Aorta (tissue), 5 donors: ENCODE measurements around the gene MRRF. TPM values are rescaled to one million over a fixed set of nuclear protein-coding genes. Genes with fewer than 3 reads are reported as not detected.

Experiments used
- ATAC-seq: fragments of 200-7000 bp; cut with Tn5 transposase; one replicate; pipeline ENCODE4 v1.9.1; 2022; ENCODE audit warnings: moderate library complexity; ENCODE audit not compliant: low FRiP score
- DNase-seq, 2 donors: peaks; one replicate each; pipeline ENCODE4 v3.0.0-alpha.2; 2020
- H3K27ac ChIP-seq, 2 donors: one replicate each; pipeline ENCODE4 v1.5.1; 2013; ENCODE audit warnings: low read length in 2 of 2, mild to moderate bottlenecking in 2 of 2, moderate library complexity in 2 of 2, control low read depth in 1 of 2, inconsistent platforms in 1 of 2, low read depth in 1 of 2
- H3K27me3 ChIP-seq, 2 donors: one replicate each; pipeline ENCODE4 v1.6.1; 2013; ENCODE audit warnings: control low read depth in 1 of 2, low read length in 1 of 2, mild to moderate bottlenecking in 1 of 2, moderate library complexity in 1 of 2; ENCODE audit not compliant: insufficient read depth in 2 of 2, control insufficient read depth in 1 of 2
- H3K36me3 ChIP-seq, 2 donors: one replicate each; pipeline ENCODE4 v1.6.1; 2013; ENCODE audit warnings: control low read depth in 1 of 2, low read length in 1 of 2, mild to moderate bottlenecking in 1 of 2; ENCODE audit not compliant: insufficient read depth in 2 of 2, control insufficient read depth in 1 of 2
- H3K4me1 ChIP-seq, 2 donors: one replicate each; pipeline ENCODE4 v1.6.1; 2013; ENCODE audit warnings: low read length in 2 of 2, control low read depth in 1 of 2, mild to moderate bottlenecking in 1 of 2, moderate library complexity in 1 of 2; ENCODE audit not compliant: insufficient read depth in 2 of 2, control insufficient read depth in 1 of 2
- H3K4me3 ChIP-seq, 2 donors: one replicate each; pipeline ENCODE4 v1.5.1; 2013; ENCODE audit warnings: low read length in 2 of 2, control low read depth in 1 of 2, mild to moderate bottlenecking in 1 of 2
- H3K9me3 ChIP-seq: one replicate; pipeline ENCODE4 v1.6.1; 2013; ENCODE audit warnings: mild to moderate bottlenecking, low read length; ENCODE audit not compliant: control insufficient read depth
- WGBS, 2 donors: extraction: QIAGEN DNeasy Blood & Tissue Kit; methylation state at CpG; one replicate each; pipeline ENCODE4 v1.1.7; 2013; 5-methylcytosine and 5-hydroxymethylcytosine counted together
- intact Hi-C, 2 donors: fragments of 100-400 bp; cut with DNase I; formaldehyde crosslinking; loops; one replicate each; pipeline versions ENCODE4 v1.14.2 to v1.15.0; 2022
- polyA plus RNA-seq, 2 donors: library from polyadenylated mRNA; stranded (reverse); fragments of 200-250 nt; gene quantifications; one replicate each; pipeline ENCODE4 v1.2.3, GENCODE V29; 2013
- total RNA-seq, 2 donors: library from RNA; stranded (reverse); fragmentation: NEBNext Ultra II Directional; extraction: Animal tissue kit (Norgen Biotek cat#: 25700); gene quantifications; one replicate each; pipeline ENCODE4 v1.2.1, GENCODE V29; 2021
- donor health status: healthy with polysubstance abuse.
- donor health status: Bipolar disorder and iron deficiency.
- donor health status: DM: no; HTN: no; CAD: no.
- donor health status: DM: no; HTN: no; CAD: no.
- donor health status: DM: yes; HTN: yes; CAD: no.

The MRRF gene
- total and polyA plus RNA-seq, 4 donors = 18.7 to 28.7 (median 20.5) TPM

DNA sequence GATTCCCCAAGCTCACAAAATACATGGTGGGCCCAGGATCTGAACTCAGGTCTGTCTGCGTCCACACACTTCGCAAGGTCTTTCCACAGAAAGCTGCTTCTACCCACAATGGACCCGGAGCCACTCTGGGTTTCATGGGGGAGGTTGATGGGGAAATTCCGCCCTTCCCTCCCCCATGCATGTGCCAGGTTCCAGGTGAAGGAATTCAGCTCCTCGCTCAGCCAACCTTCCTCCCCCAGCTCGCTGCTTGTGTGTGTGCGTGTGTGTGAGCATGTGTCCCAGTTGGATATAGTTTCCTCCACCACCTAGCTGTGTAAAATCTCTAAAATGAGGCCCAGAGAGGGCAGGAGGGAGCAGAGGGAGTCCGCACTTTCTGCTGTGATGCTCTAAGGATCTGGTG lies 107.2 kb downstream of the MRRF start:
- ATAC-seq (no peak), DNase-seq (no peak)
- H3K36me3 ChIP-seq = no peaks in the 10 kb centered on the region
- intact Hi-C loops = no loop called here
- WGBS, 2 donors = 96% methylated on average over 8 of the region's 8 CpGs
- no peaks in the 10 kb centered on the region for H3K27me3 ChIP-seq
- H3K4me1 ChIP-seq = no peaks in the 10 kb centered on the region
- H3K27ac ChIP-seq = no peak overlapping the region
- no peak overlapping the region for H3K4me3 ChIP-seq
- H3K9me3 ChIP-seq = no peaks in the 10 kb centered on the region

DNA sequence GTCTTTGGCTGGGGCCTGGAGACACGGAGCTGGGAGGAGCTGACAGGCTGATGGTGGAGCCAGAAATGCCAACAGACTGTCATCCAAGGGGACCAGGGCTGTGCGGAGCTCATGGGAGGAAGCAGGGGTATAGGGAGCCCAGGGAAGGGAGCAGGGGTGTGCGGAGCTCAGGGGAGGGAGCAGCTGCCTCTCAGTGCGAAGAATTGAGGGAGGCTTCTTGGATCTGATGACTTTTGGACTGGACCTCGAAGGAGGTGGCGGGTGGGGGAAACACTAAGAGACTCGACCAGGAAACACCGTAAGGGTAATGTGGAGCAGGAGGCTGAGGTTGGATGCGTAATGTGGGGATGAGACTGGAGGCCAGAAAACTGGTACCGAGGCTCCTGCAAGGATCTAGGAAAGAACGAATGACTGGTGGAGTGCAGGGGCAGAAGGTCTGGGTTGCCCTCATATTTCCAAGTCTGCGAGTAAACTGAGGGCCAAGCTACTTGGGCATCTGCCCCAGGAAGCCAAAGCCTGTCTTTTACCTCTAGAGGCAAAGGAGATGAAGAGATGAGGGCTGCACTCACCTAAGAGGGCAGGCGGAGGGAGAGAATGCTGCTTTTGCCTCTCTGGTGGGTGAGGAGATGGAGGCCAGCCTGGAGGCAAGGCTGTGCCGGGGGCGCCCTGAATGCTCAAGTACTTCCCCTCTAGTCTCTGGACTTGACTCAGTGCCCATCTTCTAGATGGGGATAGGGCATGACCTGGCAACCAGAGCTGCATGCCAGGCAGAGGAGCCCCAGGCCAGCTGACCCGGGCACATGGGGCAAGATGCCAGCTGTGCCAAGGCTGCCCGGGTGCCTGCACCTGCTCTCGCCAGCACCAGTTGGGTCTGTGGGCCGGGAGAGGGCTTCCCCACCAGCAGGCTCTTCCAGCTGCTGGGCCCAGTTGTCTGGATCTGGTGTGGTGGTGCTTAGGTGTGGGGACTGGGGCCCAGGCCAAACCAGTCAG lies 108.5 kb downstream of the MRRF start:
- Histone ChIP-seq H3K36me3 (no peaks in the 10 kb centered on the region), H3K4me1 (no peaks in the 10 kb centered on the region), H3K9me3 (no peaks in the 10 kb centered on the region), H3K4me3 (no peak overlapping the region), H3K27me3 (no peaks in the 10 kb centered on the region), H3K27ac (no peak overlapping the region)
- ATAC-seq = no peak
- intact Hi-C loops = no loop called here
- no peak for DNase-seq
- WGBS, 2 donors = 86 to 87% methylated on average over 19 of the region's 19 CpGs

DNA sequence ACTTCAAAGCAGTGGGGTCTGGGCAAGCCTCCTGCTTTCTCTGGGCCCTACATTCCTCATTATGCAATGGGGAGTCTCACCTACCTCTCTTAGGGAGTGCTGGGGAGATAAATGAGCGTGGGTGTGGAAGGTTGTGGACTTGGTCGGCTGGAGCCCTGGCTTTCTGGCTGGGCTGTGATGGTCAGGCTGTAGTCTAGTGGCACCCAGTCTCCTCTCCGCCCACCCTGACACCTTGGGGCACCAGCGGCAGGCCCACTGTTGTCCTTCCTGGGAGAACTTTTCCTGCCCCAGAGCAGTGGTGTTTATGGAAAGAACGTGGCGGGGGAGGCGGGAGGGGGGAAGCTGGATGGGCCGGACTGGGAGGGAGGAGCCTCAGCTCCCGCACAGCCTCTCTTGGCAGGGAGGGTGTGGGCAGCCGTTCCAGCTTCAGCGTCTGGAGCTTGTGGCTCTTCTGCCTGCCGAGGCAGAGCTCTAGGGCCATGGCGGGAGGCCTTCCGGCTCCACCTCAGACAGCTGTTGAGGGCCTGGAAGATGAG lies 110.3 kb downstream of the MRRF start:
- no peak overlapping the region for H3K27ac ChIP-seq
- H3K9me3 ChIP-seq = peaks cover 2% of the 10 kb centered on the region
- intact Hi-C loops = no loop called here
- ATAC-seq (peak; percentile 81), DNase-seq (peak; percentile 89 to 91)
- no peaks in the 10 kb centered on the region for H3K36me3 ChIP-seq
- 11 to 17% methylated on average over 11 to 14 of the region's 14 CpGs for WGBS, 2 donors
- H3K27me3 ChIP-seq = no peaks in the 10 kb centered on the region
- H3K4me1 ChIP-seq = no peaks in the 10 kb centered on the region
- no peak overlapping the region for H3K4me3 ChIP-seq

DNA sequence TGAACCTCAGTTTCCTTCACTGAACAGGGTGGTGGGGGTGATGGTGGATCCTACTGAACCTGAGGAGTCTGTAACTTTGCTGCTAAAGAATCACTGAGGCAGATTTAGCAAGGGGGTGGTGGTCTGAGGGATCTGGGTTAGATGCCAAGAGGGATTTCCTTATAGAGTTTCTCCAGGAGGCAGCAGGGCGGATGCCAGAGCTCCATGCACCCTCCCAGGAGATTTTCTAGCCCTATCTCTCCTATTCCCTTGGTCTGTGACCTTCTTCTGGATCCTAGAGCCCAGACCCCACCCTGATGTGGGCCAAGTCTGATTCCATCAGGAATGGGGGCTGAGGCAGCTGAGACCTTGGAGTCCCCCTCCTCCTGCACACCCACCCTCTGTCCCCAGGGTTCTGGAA lies 112.1 kb downstream of the MRRF start:
- Histone ChIP-seq H3K36me3 (no peaks in the 10 kb centered on the region), H3K9me3 (peaks cover 2% of the 10 kb centered on the region), H3K4me3 (no peak overlapping the region), H3K27me3 (no peaks in the 10 kb centered on the region), H3K4me1 (no peaks in the 10 kb centered on the region), H3K27ac (no peak overlapping the region)
- DNase-seq (no peak), ATAC-seq (no peak)
- 87 to 100% methylated on average over 1 of the region's 1 CpG for whole genome bisulfite sequencing, 2 donors
- intact Hi-C loops = no loop called here

DNA sequence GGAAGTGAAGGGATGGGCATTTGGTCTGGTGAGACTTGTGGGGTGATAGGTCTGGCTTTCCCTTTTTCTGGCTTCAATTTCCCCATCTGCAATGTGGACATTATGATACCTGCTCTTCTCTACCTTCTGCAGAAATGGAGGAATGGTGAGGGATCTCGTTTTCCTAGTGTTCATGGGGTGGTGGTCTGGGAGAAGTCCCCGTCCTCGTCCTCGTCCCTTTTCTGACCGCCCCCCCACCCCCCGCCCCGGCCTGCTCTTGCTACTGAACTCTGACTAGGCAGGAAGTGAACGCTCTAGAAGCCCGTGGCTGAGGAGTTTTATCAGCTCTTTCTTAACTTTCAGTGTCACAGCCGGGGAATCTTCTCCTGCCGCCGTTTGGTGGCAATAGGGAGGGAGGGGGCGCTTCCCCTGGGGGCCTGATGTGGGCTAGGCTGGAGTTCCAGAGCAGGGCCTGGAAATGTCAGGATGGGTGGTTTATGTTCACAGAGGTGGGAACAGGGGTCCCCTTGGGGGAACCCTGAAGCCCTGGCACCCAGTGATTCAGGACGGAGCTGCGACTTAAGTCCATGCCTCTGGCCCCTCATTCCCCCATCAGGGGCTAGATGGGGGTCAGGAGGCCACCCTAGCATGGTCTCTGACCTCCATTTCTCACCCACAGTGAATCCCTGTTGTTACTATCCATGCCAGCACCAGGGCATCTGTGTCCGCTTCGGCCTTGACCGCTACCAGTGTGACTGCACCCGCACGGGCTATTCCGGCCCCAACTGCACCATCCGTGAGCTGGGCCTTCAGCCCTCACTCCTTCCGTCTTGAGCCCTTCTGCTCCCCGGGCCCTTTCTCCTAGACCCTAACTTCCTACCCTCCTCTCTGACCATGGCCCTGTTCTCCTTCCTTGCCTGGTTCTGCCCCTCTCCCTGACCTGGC lies 112.8 kb downstream of the MRRF start:
- peaks cover 2% of the 10 kb centered on the region for H3K9me3 ChIP-seq
- intact Hi-C loops = no loop called here
- DNase-seq (no peak), ATAC-seq (no peak)
- no peaks in the 10 kb centered on the region for H3K4me1 ChIP-seq
- no peaks in the 10 kb centered on the region for H3K36me3 ChIP-seq
- H3K4me3 ChIP-seq = no peak overlapping the region
- H3K27me3 ChIP-seq = no peaks in the 10 kb centered on the region
- WGBS, 2 donors = 81 to 84% methylated on average over 24 of the region's 24 CpGs
- H3K27ac ChIP-seq = no peak overlapping the region

DNA sequence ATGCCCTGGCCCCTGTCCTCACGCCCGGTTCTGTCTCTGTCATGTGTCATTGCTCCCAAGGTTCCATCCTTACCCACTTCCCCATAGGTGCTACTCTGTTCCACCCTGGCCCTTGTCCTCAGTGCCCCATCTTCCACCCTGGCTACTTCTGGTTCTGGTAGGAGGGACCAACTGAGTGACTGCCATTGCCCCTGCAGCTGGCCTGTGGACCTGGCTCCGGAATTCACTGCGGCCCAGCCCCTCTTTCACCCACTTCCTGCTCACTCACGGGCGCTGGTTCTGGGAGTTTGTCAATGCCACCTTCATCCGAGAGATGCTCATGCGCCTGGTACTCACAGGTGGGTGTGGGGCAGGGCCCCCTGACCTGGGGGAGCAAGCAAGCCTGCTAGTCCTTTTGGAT lies 113.6 kb downstream of the MRRF start:
- DNase-seq (no peak), ATAC-seq (no peak)
- WGBS, 2 donors = 96 to 97% methylated on average over 8 of the region's 8 CpGs
- H3K4me3 ChIP-seq = no peak overlapping the region
- no peaks in the 10 kb centered on the region for H3K4me1 ChIP-seq
- intact Hi-C loops = no loop called here
- no peak overlapping the region for H3K27ac ChIP-seq
- H3K36me3 ChIP-seq = no peaks in the 10 kb centered on the region
- no peaks in the 10 kb centered on the region for H3K27me3 ChIP-seq
- peaks cover 2% of the 10 kb centered on the region for H3K9me3 ChIP-seq

DNA sequence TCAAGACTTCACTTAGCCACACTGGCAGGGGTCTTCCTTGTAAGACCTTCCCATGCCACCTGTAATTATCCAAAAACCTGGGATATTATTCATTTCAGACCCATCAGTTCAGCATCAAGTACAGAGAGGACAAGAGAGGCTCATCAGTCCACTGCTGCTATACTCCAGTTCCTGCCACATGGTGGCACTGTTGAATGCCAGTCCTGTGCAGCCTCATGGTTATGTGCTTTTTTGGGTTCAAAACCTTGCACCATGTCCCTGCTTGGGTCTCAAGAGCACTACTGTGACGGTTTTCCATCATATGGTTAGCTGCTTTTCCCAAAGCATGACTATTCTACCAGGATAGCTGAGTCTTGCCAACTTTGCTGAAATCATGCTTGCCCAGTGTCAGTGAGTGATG lies 114.7 kb downstream of the MRRF start:
- Histone ChIP-seq H3K27ac (no peak overlapping the region), H3K36me3 (no peaks in the 10 kb centered on the region), H3K9me3 (peaks cover 2% of the 10 kb centered on the region), H3K27me3 (no peaks in the 10 kb centered on the region), H3K4me3 (no peak overlapping the region), H3K4me1 (no peaks in the 10 kb centered on the region)
- 87 to 88% methylated on average over 1 of the region's 1 CpG for WGBS, 2 donors
- intact Hi-C loops = no loop called here
- ATAC-seq (no peak), DNase-seq (no peak)

DNA sequence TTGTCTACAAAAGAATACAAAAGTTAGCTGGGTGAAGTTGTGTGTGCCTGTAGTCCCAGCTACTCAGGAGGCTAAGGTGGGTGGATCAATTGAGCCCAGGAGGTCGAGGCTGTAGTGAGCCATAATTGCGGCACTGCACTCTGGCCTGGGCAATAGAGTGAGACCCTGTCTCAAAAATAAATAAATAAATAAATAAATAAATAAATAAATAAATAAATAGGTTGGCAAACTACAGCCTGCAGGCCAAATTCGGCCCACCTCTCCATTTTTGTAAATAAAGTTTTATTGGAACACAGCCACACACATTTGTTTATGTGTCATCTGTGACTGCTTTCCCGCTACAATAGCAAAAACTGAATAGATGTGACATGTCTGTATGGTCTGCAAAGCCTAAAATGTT lies 115.6 kb downstream of the MRRF start:
- no peak for DNase-seq
- H3K27me3 ChIP-seq = no peaks in the 10 kb centered on the region
- no peaks in the 10 kb centered on the region for H3K36me3 ChIP-seq
- H3K9me3 ChIP-seq = peaks cover 2% of the 10 kb centered on the region
- H3K4me1 ChIP-seq = no peaks in the 10 kb centered on the region
- H3K4me3 ChIP-seq = no peak overlapping the region
- ATAC-seq = no peak
- intact Hi-C loops = loop anchor here in 1 of 2 donors (5.0 kb wide), 1 partner anchor 72 kb away; no protein-coding TSS in a partner anchor
- no peak overlapping the region for H3K27ac ChIP-seq
- WGBS, 2 donors = 93 to 96% methylated on average over 4 of the region's 4 CpGs
